Subcutaneous abdominal adipose tissue (tissue), 5 donors: Measurements from ENCODE around the gene NT5DC2.

Experiments
- H3K27ac ChIP-seq: one replicate; pipeline ENCODE4 v1.7.0; 2013; ENCODE audit warnings: low read depth, mild to moderate bottlenecking, inconsistent platforms, low read length, moderate library complexity
- H3K27me3 ChIP-seq, 5 donors: one replicate each; pipeline ENCODE4 v1.7.0; 2013; ENCODE audit warnings: low read length in 5 of 5, inconsistent platforms in 1 of 5; ENCODE audit not compliant: control insufficient read depth in 5 of 5, insufficient read depth in 4 of 5
- H3K36me3 ChIP-seq, 5 donors: one replicate each; pipeline ENCODE4 v1.7.0; 2013; ENCODE audit warnings: low read length in 5 of 5; ENCODE audit not compliant: control insufficient read depth in 5 of 5, insufficient read depth in 5 of 5
- H3K4me1 ChIP-seq, 5 donors: one replicate each; pipeline ENCODE4 v1.7.0; 2013; ENCODE audit warnings: low read length in 5 of 5, mild to moderate bottlenecking in 3 of 5, moderate library complexity in 1 of 5; ENCODE audit not compliant: control insufficient read depth in 5 of 5, insufficient read depth in 5 of 5
- H3K4me3 ChIP-seq, 5 donors: one replicate each; pipeline ENCODE4 v1.7.0; 2013; ENCODE audit warnings: low read length in 5 of 5, low read depth in 1 of 5
- H3K9ac ChIP-seq, 5 donors: one replicate each; pipeline ENCODE4 v1.7.0; 2013; ENCODE audit warnings: low read length in 5 of 5, mild to moderate bottlenecking in 4 of 5, moderate library complexity in 3 of 5
- H3K9me3 ChIP-seq, 5 donors: one replicate each; pipeline ENCODE4 v1.7.0; 2013; ENCODE audit warnings: low read length in 5 of 5; ENCODE audit not compliant: control insufficient read depth in 5 of 5
- donor health status: healthy.
- donor health status: healthy.
- donor health status: healthy.
- donor health status: healthy.
- donor health status: healthy.

Gene NT5DC2

GRCh38 chr3:52489453-52489852 is 44.2 kb downstream of the NT5DC2 start:
- Histone ChIP-seq H3K36me3 (peaks cover 0 to 91% (median 83%) of the 10 kb centered on the region in 5 donors), H3K4me3 (no peak overlapping the region)

DNA sequence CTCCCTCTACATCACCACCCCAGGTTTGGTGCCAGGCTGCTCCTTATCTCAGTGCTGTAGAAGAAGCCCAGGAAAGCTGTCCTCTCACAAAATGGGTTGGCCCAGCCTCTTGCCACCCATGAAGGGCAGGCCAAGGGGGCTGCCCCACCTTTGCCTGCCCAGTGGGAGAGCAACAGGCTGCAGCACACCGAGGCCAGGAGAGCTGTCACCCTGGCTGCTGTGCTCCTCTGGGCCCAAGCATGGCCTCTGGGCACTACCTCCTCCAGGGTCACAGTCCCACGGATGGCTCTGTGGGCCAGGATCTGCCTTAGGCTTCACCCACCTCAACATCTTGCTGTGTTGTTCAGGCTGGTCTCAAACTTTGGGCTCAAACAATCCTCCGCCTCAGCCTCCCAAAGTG is 44.9 kb downstream of the NT5DC2 start:
- Histone ChIP-seq H3K9me3 (no peaks in the 10 kb centered on the region), H3K27ac (no peak overlapping the region), H3K36me3 (peaks cover 0 to 93% (median 84%) of the 10 kb centered on the region in 5 donors), H3K9ac (no peak overlapping the region), H3K27me3 (no peaks in the 10 kb centered on the region), H3K4me3 (no peak overlapping the region), H3K4me1 (peaks cover 14 to 55% (median 46%) of the 10 kb centered on the region in 5 donors)

More at GRCh38 chr3:52489453-52489852, 44.2 kb downstream of the NT5DC2 start:
- Histone ChIP-seq H3K9ac (no peak overlapping the region), H3K9me3 (no peaks in the 10 kb centered on the region), H3K27me3 (no peaks in the 10 kb centered on the region), H3K27ac (no peak overlapping the region), H3K4me1 (peaks cover 14 to 60% (median 53%) of the 10 kb centered on the region in 5 donors)

- no peak overlapping the region for H3K9ac ChIP-seq
- no peaks in the 10 kb centered on the region for H3K27me3 ChIP-seq
- peaks cover 0 to 93% (median 84%) of the 10 kb centered on the region in 5 donors for H3K36me3 ChIP-seq
- H3K9me3 ChIP-seq, result no peaks in the 10 kb centered on the region
- no peak overlapping the region for H3K27ac ChIP-seq
- H3K4me1 ChIP-seq, result peaks cover 17 to 55% (median 46%) of the 10 kb centered on the region in 5 donors
- H3K4me3 ChIP-seq, result no peak overlapping the region
Observed at GRCh38 chr3:52487788-52488691, 45.6 kb downstream of the NT5DC2 start.

GRCh38 chr3:52487050-52487787 is 46.4 kb downstream of the NT5DC2 start:
- Histone ChIP-seq H3K36me3 (peaks cover 0 to 93% (median 84%) of the 10 kb centered on the region in 5 donors), H3K27ac (no peak overlapping the region), H3K4me1 (peaks cover 14 to 49% (median 38%) of the 10 kb centered on the region in 5 donors), H3K9me3 (no peaks in the 10 kb centered on the region), H3K4me3 (no peak overlapping the region), H3K27me3 (no peaks in the 10 kb centered on the region), H3K9ac (no peak overlapping the region)

- Histone ChIP-seq H3K9me3 (no peaks in the 10 kb centered on the region), H3K4me1 (peaks cover 5 to 32% (median 14%) of the 10 kb centered on the region in 5 donors), H3K36me3 (peaks cover 0 to 93% (median 86%) of the 10 kb centered on the region in 5 donors), H3K9ac (no peak overlapping the region), H3K4me3 (no peak overlapping the region), H3K27me3 (no peaks in the 10 kb centered on the region), H3K27ac (no peak overlapping the region)
Observed at GRCh38 chr3:52484680-52485461, 48.8 kb downstream of the NT5DC2 start.

GRCh38 chr3:52483577-52484381 is 49.9 kb downstream of the NT5DC2 start:
- H3K4me3 ChIP-seq, result no peak overlapping the region
- no peaks in the 10 kb centered on the region for H3K9me3 ChIP-seq
- peaks cover 0 to 93% (median 86%) of the 10 kb centered on the region in 5 donors for H3K36me3 ChIP-seq
- no peak overlapping the region for H3K27ac ChIP-seq
- peaks cover 5 to 31% (median 8%) of the 10 kb centered on the region in 5 donors for H3K4me1 ChIP-seq
- no peak overlapping the region for H3K9ac ChIP-seq
- H3K27me3 ChIP-seq, result no peaks in the 10 kb centered on the region

DNA sequence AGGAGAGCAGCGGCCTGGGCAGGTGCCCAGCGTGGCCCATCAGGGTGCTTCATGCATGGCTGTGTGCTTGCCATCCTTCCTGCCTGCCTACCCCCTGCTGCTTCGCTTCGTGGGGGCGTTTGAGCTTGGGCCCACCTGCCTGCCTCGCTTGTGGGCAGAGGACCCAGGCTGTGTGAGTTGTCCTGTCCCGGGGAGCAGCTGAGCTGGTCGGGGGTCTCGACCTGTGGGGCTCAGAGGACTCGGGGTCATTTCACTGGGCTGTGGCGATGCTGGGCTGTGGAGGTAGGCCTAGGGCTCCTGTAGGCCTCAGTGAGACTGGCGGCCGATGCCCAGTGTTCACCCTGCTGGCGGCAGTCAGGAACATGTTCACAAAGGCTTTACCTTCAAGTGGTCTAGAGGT is 50.6 kb downstream of the NT5DC2 start:
- Histone ChIP-seq H3K9ac (no peak overlapping the region), H3K27me3 (no peaks in the 10 kb centered on the region), H3K9me3 (no peaks in the 10 kb centered on the region), H3K4me1 (peaks cover 5 to 31% (median 8%) of the 10 kb centered on the region in 5 donors), H3K27ac (no peak overlapping the region), H3K36me3 (peaks cover 0 to 94% (median 87%) of the 10 kb centered on the region in 5 donors), H3K4me3 (no peak overlapping the region)

DNA sequence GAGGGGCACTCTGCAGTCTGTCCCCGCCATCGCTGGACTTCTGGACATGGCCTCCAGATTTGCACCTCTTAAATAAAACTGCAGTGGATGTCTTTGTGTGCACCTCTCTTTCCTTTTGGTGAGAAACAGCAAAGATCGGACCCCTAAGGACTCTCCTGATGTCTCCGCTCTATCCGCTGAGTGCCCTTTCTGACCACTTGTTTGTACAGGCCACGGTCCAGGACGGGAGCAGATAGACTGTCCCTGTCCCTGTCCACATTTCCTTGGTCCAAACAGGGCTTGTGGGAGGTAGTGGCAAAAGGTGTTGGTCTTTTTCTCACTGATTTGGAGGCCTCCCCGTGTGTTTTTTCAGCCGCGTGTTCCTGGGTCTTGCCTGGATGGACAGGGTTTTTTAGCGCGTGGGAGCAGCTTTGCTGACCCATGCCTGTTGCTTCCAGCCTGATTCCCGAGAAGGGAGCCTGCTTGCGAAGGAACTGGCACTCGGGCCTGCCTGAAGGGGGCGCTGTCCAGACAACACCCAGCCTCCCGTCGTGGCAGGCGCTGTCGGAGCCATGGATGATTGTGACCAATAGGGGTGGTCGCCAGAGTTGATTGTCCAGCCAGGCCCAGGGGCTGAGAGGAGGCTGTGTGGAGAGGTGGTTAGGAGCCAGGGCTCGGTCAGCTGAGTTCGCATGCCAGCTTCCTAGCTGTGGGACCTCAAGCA is 51.7 kb downstream of the NT5DC2 start:
- Histone ChIP-seq H3K36me3 (peaks cover 0 to 94% (median 87%) of the 10 kb centered on the region in 5 donors), H3K9me3 (no peaks in the 10 kb centered on the region), H3K27me3 (no peaks in the 10 kb centered on the region), H3K27ac (no peak overlapping the region), H3K4me1 (peaks cover 5 to 38% (median 8%) of the 10 kb centered on the region in 5 donors), H3K4me3 (no peak overlapping the region), H3K9ac (no peak overlapping the region)
